ENCODE results near the gene EPHA6. TPM values are rescaled to one million over a fixed set of nuclear protein-coding genes. Genes with fewer than 3 reads are reported as not detected.

Gene EPHA6
- total and polyA plus RNA-seq, 12 donors: 0.21 to 0.88 (median 0.59) TPM; not detected in 3

GRCh38 chr3:97719156-97719821 lies 904.9 kb downstream of the EPHA6 start:
- peak; percentile 62 to 94 (median 89) for TF ChIP-seq CTCF (IDR thresholded peaks at IDR 0.05)
- Histone ChIP-seq H3K9me3 (no peaks in the 10 kb centered on the region), H3K27me3 (no peaks in the 10 kb centered on the region), H3K27ac (no peak overlapping the region), H3K36me3 (no peaks in the 10 kb centered on the region), H3K4me1 (no peaks in the 10 kb centered on the region), H3K4me3 (no peak overlapping the region)
- 2 to 3% methylated on average over 7 of the region's 7 CpGs for WGBS, 2 donors
- ATAC-seq (peak in 6 of 8 donors; percentile 65 to 80 (median 70)), DNase-seq (peak; percentile 39 to 40)
- intact Hi-C loops (cut with DNase I): loop anchor here in 2 of 10 donors (10.0 kb wide), 2 partner anchors 854 to 864 kb away; no protein-coding TSS in a partner anchor

GRCh38 chr3:97720417-97720816 lies 906.0 kb downstream of the EPHA6 start:
- intact Hi-C loops (cut with DNase I): loop anchor here in 1 of 10 donors (5.0 kb wide), 1 partner anchor 858 kb away; no protein-coding TSS in a partner anchor
- Histone ChIP-seq H3K36me3 (no peaks in the 10 kb centered on the region), H3K4me1 (no peaks in the 10 kb centered on the region), H3K9me3 (no peaks in the 10 kb centered on the region), H3K27ac (no peak overlapping the region), H3K4me3 (no peak overlapping the region), H3K27me3 (no peaks in the 10 kb centered on the region)
- TF ChIP-seq CTCF (IDR thresholded peaks at IDR 0.05): no peak
- 69 to 72% methylated on average over 2 of the region's 2 CpGs for WGBS, 2 donors
- no peak for ATAC-seq
- DNase-seq: no peak

- DNase-seq (no peak), ATAC-seq (peak in 1 of 8 donors; percentile 15)
- no peaks in the 10 kb centered on the region for H3K9me3 ChIP-seq
- no peaks in the 10 kb centered on the region for H3K36me3 ChIP-seq
- TF ChIP-seq CTCF (IDR thresholded peaks at IDR 0.05): no peak
- H3K27me3 ChIP-seq: no peaks in the 10 kb centered on the region
- WGBS, 2 donors: 62 to 67% methylated on average over 2 of the region's 2 CpGs
- no peaks in the 10 kb centered on the region for H3K4me1 ChIP-seq
- intact Hi-C loops (cut with DNase I): loop anchor here in 1 of 10 donors (5.0 kb wide), 1 partner anchor 859 kb away; no protein-coding TSS in a partner anchor
- no peak overlapping the region for H3K27ac ChIP-seq
- no peak overlapping the region for H3K4me3 ChIP-seq
Observed at GRCh38 chr3:97721446-97721845, 907.1 kb downstream of the EPHA6 start.

- Histone ChIP-seq H3K27ac (no peak overlapping the region), H3K4me3 (no peak overlapping the region), H3K9me3 (no peaks in the 10 kb centered on the region), H3K27me3 (no peaks in the 10 kb centered on the region), H3K4me1 (no peaks in the 10 kb centered on the region), H3K36me3 (no peaks in the 10 kb centered on the region)
- ATAC-seq (no peak), DNase-seq (no peak)
- 42 to 46% methylated on average over 3 of the region's 3 CpGs for WGBS, 2 donors
- no peak for TF ChIP-seq CTCF (IDR thresholded peaks at IDR 0.05)
- intact Hi-C loops (cut with DNase I): no loop called here
Observed at GRCh38 chr3:97736928-97737327, 922.5 kb downstream of the EPHA6 start.
